ENCODE measurements around the gene OSTF1. TPM values are rescaled to one million over a fixed set of nuclear protein-coding genes. Genes with fewer than 3 reads are reported as not detected.

The OSTF1 gene
- total RNA-seq, 4 donors from 2014 or later = 0.60 to 37.8 (median 19.0) TPM

- Histone ChIP-seq H3K27ac (peak overlapping the region in 3 of 4 donors; percentile 1 to 27 (median 23)), H3K4me1 (peaks cover 0 to 8% (median 0%) of the 10 kb centered on the region in 4 donors), H3K36me3 (peaks cover 0 to 12% (median 5%) of the 10 kb centered on the region in 4 donors), H3K27me3 (no peaks in the 10 kb centered on the region), H3K9me3 (peaks cover 0 to under 1% of the 10 kb centered on the region in 2 donors), H3K4me3 (no peak overlapping the region)
- TF ChIP-seq EP300 (IDR thresholded peaks at IDR 0.05; ENCODE audit: low read depth) (no peak), CTCF (IDR thresholded peaks at IDR 0.05) (no peak), POLR2A (IDR thresholded peaks at IDR 0.05) (no peak), POLR2AphosphoS5 (IDR thresholded peaks at IDR 0.05) (no peak)
- in situ Hi-C loops (cut with MboI; ENCODE audit: low pct_ligation_motif_present in 1 of 4, low pct_unique_long_range_greater_than_20kb in 1 of 4, low sequenced_read_pairs in 3 of 4) (no loop called here), intact Hi-C loops (cut with DNase I; ENCODE audit: low total_unique reads) (no loop called here)
- WGBS, 2 donors (ENCODE audit: low coverage in 1 of 2) = 50 to 79% methylated on average over 2 to 6 of the region's 6 CpGs
- DNase-seq = no peak
These were observed 61.5 kb downstream of the OSTF1 start for GRCh38 chr9:75149841-75150241.

DNA sequence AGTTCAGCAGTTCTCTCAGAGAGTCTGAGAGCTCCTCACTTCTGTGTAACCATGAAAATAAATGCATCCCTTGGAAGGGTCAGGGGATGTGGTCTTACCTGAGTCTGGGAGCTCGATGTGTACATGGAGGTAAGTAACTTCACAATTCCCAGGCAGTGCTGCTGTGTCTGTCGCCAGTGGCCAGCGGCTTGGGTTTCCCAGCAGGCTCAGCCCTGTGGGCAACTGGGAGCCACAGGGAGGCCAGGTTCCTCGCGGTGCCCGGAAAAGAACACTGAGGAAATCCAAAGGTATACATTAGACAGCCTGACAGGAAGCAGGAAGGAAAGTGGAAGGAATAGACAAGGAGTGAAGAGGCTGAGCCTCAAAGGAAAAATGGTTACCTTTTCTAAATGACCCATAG is 62.2 kb downstream of the OSTF1 start:
- WGBS, 2 donors (ENCODE audit: low coverage in 1 of 2) = 94 to 98% methylated on average over 6 of the region's 6 CpGs
- Histone ChIP-seq H3K36me3 (peaks cover 0 to 12% (median 5%) of the 10 kb centered on the region in 4 donors), H3K27ac (peak overlapping the region in 3 of 4 donors; percentile 1 to 36 (median 27)), H3K27me3 (no peaks in the 10 kb centered on the region), H3K4me3 (no peak overlapping the region), H3K9me3 (no peaks in the 10 kb centered on the region), H3K4me1 (peaks cover 0 to 8% (median 0%) of the 10 kb centered on the region in 4 donors)
- in situ Hi-C loops (cut with MboI; ENCODE audit: low pct_ligation_motif_present in 1 of 4, low pct_unique_long_range_greater_than_20kb in 1 of 4, low sequenced_read_pairs in 3 of 4) = no loop called here
- TF ChIP-seq POLR2A (IDR thresholded peaks at IDR 0.05) (no peak), CTCF (IDR thresholded peaks at IDR 0.05) (no peak), EP300 (IDR thresholded peaks at IDR 0.05; ENCODE audit: low read depth) (no peak), POLR2AphosphoS5 (IDR thresholded peaks at IDR 0.05) (no peak)
- DNase-seq = no peak
- intact Hi-C loops (cut with DNase I; ENCODE audit: low total_unique reads) = no loop called here

- DNase-seq = no peak
- TF ChIP-seq POLR2A (IDR thresholded peaks at IDR 0.05) (no peak), CTCF (IDR thresholded peaks at IDR 0.05) (no peak), POLR2AphosphoS5 (IDR thresholded peaks at IDR 0.05) (no peak), EP300 (IDR thresholded peaks at IDR 0.05; ENCODE audit: low read depth) (no peak)
- H3K9me3 ChIP-seq = no peaks in the 10 kb centered on the region
- H3K36me3 ChIP-seq = peaks cover 0 to 1% (median 0%) of the 10 kb centered on the region in 4 donors
- in situ Hi-C loops (cut with MboI; ENCODE audit: low pct_ligation_motif_present in 1 of 4, low pct_unique_long_range_greater_than_20kb in 1 of 4, low sequenced_read_pairs in 3 of 4) = no loop called here
- WGBS, 2 donors (ENCODE audit: low coverage in 1 of 2) = 88% methylated on average over 5 of the region's 5 CpGs; no CpG with 5 or more reads in 1 of the 2 donors
- peaks cover 0 to 8% (median 0%) of the 10 kb centered on the region in 4 donors for H3K4me1 ChIP-seq
- no peak overlapping the region for H3K4me3 ChIP-seq
- intact Hi-C loops (cut with DNase I; ENCODE audit: low total_unique reads) = no loop called here
- H3K27me3 ChIP-seq = no peaks in the 10 kb centered on the region
- no peak overlapping the region for H3K27ac ChIP-seq
These were observed 64.1 kb downstream of the OSTF1 start for GRCh38 chr9:75152416-75152815.

- DNase-seq = no peak
- in situ Hi-C loops (cut with MboI; ENCODE audit: low pct_ligation_motif_present in 1 of 4, low pct_unique_long_range_greater_than_20kb in 1 of 4, low sequenced_read_pairs in 3 of 4) (no loop called here), intact Hi-C loops (cut with DNase I; ENCODE audit: low total_unique reads) (no loop called here)
- TF ChIP-seq POLR2AphosphoS5 (IDR thresholded peaks at IDR 0.05) (no peak), EP300 (IDR thresholded peaks at IDR 0.05; ENCODE audit: low read depth) (no peak), CTCF (IDR thresholded peaks at IDR 0.05) (no peak), POLR2A (IDR thresholded peaks at IDR 0.05) (no peak)
- Histone ChIP-seq H3K4me3 (no peak overlapping the region), H3K4me1 (no peaks in the 10 kb centered on the region), H3K9me3 (no peaks in the 10 kb centered on the region), H3K27me3 (no peaks in the 10 kb centered on the region), H3K27ac (no peak overlapping the region), H3K36me3 (no peaks in the 10 kb centered on the region)
- 0 to 33% methylated on average over 1 of the region's 1 CpG for WGBS, 2 donors (ENCODE audit: low coverage in 1 of 2)
These were observed 68.5 kb downstream of the OSTF1 start for GRCh38 chr9:75156858-75157257.
